C4-2B (cell line): ENCODE results near the gene MFSD2B.

ENCODE experiments used
- H3K27ac ChIP-seq: fragments of 450-650 bp; 2 replicates; pipeline ENCODE4 v1.5.1; 2017
- ZFX ChIP-seq: fragments of 450-650 bp; IDR thresholded peaks from 2 replicates; pipeline ENCODE4 v1.6.1; 2017
- TF ChIP-seq, protein P1 (sequence below): fragments of 450-650 bp; conservative IDR thresholded peaks from 2 replicates; pipeline ENCODE4 v1.5.1; 2017; ENCODE audit warnings: mild to moderate bottlenecking

MFSD2B gene

DNA sequence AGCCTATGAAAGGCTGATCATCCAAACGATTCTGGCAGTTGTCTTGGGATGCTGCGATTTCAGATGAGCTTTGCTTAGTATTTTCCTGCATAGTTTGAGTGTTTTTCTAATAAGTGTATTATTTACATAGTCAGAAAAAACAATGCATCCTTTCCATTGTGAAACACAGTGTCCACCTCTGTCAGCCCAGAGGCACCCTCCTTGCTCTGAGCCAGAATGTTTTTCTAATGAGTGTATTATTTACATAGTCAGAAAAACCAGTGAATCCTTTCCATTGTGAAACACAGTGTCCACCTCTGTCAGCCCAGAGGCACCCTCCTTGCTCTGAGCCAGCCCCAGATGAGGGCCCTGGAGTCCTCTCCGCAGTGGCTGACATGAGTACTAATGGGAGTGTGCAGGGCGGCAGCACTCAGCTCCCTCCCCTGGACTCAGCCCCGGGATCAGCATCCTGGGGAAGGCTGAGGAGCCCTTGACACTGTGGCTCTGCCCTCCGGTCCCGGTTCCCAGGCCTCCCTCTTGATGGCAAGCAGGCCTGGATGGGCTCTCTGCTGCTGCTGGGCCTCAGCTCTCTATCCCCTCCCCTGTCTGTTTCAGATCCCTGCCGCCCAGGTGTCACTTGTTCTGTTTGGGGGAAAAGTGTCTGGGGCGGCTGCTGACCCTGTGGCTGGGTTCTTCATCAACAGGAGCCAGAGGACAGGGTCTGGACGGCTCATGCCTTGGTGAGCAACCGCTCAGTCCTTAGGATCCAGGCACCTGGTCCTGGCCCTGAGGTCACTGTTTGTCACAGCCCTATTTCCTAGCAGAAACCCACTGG lies 5.9 kb downstream of the MFSD2B start:
- no peak overlapping the region for H3K27ac ChIP-seq
- no peak for TF ChIP-seq ZFX
- TF ChIP-seq, protein P1, sequence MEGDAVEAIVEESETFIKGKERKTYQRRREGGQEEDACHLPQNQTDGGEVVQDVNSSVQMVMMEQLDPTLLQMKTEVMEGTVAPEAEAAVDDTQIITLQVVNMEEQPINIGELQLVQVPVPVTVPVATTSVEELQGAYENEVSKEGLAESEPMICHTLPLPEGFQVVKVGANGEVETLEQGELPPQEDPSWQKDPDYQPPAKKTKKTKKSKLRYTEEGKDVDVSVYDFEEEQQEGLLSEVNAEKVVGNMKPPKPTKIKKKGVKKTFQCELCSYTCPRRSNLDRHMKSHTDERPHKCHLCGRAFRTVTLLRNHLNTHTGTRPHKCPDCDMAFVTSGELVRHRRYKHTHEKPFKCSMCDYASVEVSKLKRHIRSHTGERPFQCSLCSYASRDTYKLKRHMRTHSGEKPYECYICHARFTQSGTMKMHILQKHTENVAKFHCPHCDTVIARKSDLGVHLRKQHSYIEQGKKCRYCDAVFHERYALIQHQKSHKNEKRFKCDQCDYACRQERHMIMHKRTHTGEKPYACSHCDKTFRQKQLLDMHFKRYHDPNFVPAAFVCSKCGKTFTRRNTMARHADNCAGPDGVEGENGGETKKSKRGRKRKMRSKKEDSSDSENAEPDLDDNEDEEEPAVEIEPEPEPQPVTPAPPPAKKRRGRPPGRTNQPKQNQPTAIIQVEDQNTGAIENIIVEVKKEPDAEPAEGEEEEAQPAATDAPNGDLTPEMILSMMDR = no peak

DNA sequence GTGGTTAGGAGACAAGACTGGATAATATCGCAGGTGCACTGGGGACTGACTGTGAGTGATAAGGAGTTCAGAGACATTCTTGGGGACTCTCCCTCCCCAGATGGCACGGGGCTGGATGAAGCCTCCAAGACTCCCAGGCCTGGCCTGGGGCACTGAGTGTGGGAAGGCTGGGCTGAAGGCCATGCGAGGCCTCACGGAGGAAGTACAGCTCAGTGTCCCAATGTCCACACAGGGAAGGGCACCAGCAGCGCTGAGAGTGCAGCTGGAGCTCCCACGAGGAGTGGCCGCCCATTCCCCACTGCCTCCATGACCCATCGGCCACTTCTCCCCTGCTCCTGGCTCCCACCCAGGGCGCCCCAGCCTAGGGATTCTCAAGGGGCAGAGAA lies 6.5 kb downstream of the MFSD2B start:
- TF ChIP-seq ZFX = no peak
- TF ChIP-seq, protein P1 = no peak
- no peak overlapping the region for H3K27ac ChIP-seq

DNA sequence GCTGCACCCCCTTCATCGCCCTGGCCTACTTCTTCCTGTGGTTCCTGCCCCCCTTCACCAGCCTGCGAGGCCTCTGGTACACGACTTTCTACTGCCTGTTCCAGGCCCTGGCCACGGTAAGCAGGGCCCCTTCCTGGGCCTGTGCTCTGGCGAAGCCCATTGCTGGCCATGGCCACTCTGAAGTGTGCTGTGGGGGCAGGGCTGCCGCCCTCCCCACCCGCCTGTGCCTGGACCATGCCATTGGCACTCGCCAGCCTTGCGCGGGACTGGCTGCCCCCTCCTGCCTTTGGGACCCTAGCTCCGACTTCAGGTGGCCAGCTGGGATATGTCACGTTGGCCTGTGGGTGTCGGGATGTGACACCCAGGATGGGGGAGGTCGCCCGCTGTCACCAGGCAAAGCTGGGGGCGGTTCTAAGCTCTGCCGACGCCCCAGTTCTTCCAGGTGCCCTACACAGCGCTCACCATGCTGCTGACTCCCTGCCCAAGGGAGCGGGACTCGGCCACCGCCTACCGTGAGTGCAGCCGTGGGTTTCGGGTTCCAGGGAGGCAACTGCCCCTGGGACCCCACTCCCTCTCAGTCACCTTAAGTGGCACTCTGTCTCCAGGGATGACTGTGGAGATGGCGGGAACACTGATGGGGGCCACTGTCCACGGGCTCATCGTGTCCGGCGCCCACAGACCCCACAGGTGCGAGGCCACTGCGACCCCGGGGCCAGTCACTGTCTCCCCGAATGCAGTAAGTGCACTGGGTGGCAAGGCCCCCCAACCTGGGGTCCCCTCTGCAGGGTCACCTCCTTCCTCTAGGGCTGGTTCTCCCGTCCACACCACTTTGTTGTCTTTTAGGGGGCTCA lies 7.2 kb downstream of the MFSD2B start:
- no peak overlapping the region for H3K27ac ChIP-seq
- no peak for TF ChIP-seq ZFX
- TF ChIP-seq, protein P1 = no peak

DNA sequence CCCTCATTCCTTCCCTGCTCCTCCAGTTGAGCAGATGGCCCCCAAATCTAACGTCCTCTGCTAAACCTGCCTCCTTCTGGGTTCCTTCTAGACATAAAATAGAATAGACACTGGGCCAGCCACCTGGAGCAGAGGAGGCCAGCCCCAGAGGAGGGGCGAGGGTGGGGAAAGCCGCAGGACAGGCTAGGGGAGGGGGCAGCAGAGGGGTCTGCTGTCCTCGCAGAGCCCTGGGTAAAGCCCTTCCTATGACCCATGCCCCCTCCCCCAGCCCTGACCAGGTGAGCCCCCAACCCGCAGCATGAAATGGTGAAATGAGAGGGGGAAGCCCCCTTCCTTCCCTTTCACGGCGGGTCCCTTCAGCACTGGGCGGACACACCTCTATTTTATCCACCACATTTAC lies 7.8 kb downstream of the MFSD2B start:
- no peak for TF ChIP-seq ZFX
- TF ChIP-seq, protein P1 = no peak
- no peak overlapping the region for H3K27ac ChIP-seq

DNA sequence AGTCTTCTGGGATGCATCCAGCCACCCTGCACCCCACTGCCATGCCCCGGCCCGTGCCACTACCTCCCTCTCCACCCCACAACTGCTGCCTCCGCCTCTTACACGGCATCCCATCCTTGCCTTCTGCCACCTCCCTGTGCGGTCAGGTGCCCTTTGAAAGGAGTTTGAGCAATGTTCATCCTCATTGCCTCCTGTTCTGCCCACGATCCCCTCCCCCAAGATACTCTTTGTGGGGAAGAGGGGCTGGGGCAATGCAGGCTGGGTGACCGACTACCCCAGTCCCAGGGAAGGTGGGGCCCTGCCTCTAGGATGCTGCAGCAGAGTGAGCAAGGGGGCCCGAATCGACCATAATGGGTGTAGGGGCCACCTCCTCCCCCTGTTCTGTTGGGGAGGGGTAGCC lies 8.4 kb downstream of the MFSD2B start:
- TF ChIP-seq ZFX = no peak
- TF ChIP-seq, protein P1 = no peak
- no peak overlapping the region for H3K27ac ChIP-seq

DNA sequence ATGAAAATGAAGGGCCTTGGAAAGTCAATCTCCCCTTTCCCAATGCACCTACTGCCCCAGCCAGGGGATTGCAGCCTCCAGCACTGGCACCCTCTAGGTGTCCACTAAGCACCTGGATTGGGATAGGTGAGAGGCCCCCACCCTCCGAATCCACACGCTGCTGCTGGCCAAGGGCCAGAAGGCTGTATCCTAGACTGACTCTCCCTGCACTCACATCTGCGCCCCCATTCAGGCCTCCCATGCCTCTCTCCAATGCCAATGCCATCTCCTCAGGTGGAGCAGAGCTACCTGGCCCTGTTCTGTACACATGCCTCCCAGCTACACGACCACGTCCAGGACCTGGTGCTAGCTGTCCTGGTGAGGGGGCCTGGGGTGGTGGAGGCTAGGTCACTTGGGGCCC lies 9.8 kb downstream of the MFSD2B start:
- no peak overlapping the region for H3K27ac ChIP-seq
- TF ChIP-seq, protein P1 = no peak
- TF ChIP-seq ZFX = no peak

DNA sequence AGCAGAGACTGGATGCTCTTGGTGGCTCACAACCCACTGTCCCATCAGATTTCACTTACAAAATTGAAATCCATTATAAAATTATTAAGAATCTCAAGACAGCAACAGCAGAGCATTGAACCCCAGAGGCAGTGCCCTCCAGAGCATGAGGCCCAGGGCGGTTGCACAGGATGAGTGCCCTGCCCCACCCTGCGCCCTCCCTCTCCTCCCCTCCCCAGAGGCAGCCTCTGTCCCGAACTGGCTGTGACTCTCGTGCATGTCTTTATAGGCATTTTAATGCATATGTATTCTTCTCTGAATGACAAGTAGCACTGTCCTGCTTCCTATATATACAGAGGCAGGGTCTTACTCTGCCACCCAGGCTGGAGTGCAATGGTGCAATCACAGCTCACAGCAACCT lies 10.4 kb downstream of the MFSD2B start:
- TF ChIP-seq, protein P1 = no peak
- no peak for TF ChIP-seq ZFX
- H3K27ac ChIP-seq = no peak overlapping the region
